ENCODE data around the gene HS1BP3.

The HS1BP3 gene

DNA sequence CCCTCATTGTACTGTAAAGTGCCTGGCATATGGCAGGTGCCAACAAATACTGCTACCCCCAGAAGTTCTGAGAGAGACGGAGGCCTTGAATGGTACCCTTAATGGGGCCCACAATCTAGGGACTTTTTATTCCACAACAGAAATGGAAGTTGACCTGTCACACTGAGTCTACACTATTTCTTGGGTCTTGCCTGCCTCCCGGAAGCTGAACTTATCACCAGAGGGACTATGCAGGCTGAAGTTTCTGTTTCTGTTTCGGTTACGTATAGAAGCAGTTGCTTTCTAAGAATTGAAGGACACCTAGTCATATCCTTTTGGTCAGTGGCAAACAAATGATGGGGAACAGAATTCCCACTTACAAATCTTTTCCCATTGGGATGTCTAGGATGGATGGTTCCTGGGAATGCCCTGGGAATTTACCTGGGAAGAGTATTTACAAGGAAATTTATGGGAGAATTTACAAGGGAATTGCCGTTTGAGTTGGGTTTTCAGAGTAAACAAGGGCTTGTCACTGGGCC lies 74.2 kb downstream of the HS1BP3 start:
- TF ChIP-seq TAF1 (IDR thresholded peaks at IDR 0.05; ENCODE audit: low read depth) (no peak), EGR1 (IDR thresholded peaks at IDR 0.05) (no peak), NFIC (IDR thresholded peaks at IDR 0.05) (no peak), RAD21 (IDR thresholded peaks at IDR 0.05; ENCODE audit: low read depth) (no peak), REST (IDR thresholded peaks at IDR 0.05; ENCODE audit: low read depth) (no peak), FOXM1 (IDR thresholded peaks at IDR 0.05; ENCODE audit: borderline replicate concordance, low read depth) (no peak), CEBPB (IDR thresholded peaks at IDR 0.05) (no peak), YY1 (IDR thresholded peaks at IDR 0.05; ENCODE audit: low read depth) (no peak), EP300 (IDR thresholded peaks at IDR 0.05; ENCODE audit: borderline replicate concordance) (no peak), MAX (IDR thresholded peaks at IDR 0.05) (no peak), CREB1 (IDR thresholded peaks at IDR 0.05; ENCODE audit: low read depth) (no peak), ZBTB7A (IDR thresholded peaks at IDR 0.05; ENCODE audit: low read depth) (no peak), TCF12 (IDR thresholded peaks at IDR 0.05; ENCODE audit: low read depth) (no peak), TEAD4 (IDR thresholded peaks at IDR 0.05) (no peak)
- TF ChIP-seq, protein P1, sequence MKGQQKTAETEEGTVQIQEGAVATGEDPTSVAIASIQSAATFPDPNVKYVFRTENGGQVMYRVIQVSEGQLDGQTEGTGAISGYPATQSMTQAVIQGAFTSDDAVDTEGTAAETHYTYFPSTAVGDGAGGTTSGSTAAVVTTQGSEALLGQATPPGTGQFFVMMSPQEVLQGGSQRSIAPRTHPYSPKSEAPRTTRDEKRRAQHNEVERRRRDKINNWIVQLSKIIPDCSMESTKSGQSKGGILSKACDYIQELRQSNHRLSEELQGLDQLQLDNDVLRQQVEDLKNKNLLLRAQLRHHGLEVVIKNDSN (IDR thresholded peaks at IDR 0.05), result no peak

GRCh38 chr2:20575935-20576597 lies 74.8 kb downstream of the HS1BP3 start:
- TF ChIP-seq EGR1 (IDR thresholded peaks at IDR 0.05), result no peak
- TF ChIP-seq FOXM1 (IDR thresholded peaks at IDR 0.05; ENCODE audit: borderline replicate concordance, low read depth), result no peak
- no peak for TF ChIP-seq CREB1 (IDR thresholded peaks at IDR 0.05; ENCODE audit: low read depth)
- no peak for TF ChIP-seq ZBTB7A (IDR thresholded peaks at IDR 0.05; ENCODE audit: low read depth)
- no peak for TF ChIP-seq CEBPB (IDR thresholded peaks at IDR 0.05)
- no peak for TF ChIP-seq EP300 (IDR thresholded peaks at IDR 0.05; ENCODE audit: borderline replicate concordance)
- TF ChIP-seq, protein P1 (IDR thresholded peaks at IDR 0.05), result no peak
- no peak for TF ChIP-seq REST (IDR thresholded peaks at IDR 0.05; ENCODE audit: low read depth)
- no peak for TF ChIP-seq TEAD4 (IDR thresholded peaks at IDR 0.05)
- TF ChIP-seq TAF1 (IDR thresholded peaks at IDR 0.05; ENCODE audit: low read depth), result no peak
- no peak for TF ChIP-seq RAD21 (IDR thresholded peaks at IDR 0.05; ENCODE audit: low read depth)
- TF ChIP-seq YY1 (IDR thresholded peaks at IDR 0.05; ENCODE audit: low read depth), result no peak
- no peak for TF ChIP-seq NFIC (IDR thresholded peaks at IDR 0.05)
- TF ChIP-seq TCF12 (IDR thresholded peaks at IDR 0.05; ENCODE audit: low read depth), result no peak
- no peak for TF ChIP-seq MAX (IDR thresholded peaks at IDR 0.05)

- TF ChIP-seq CREB1 (IDR thresholded peaks at IDR 0.05; ENCODE audit: low read depth) (no peak), FOXM1 (IDR thresholded peaks at IDR 0.05; ENCODE audit: borderline replicate concordance, low read depth) (no peak), MAX (IDR thresholded peaks at IDR 0.05) (no peak), RAD21 (IDR thresholded peaks at IDR 0.05; ENCODE audit: low read depth) (no peak), ZBTB7A (IDR thresholded peaks at IDR 0.05; ENCODE audit: low read depth) (no peak), YY1 (IDR thresholded peaks at IDR 0.05; ENCODE audit: low read depth) (no peak), EGR1 (IDR thresholded peaks at IDR 0.05) (no peak), TEAD4 (IDR thresholded peaks at IDR 0.05) (no peak), TCF12 (IDR thresholded peaks at IDR 0.05; ENCODE audit: low read depth) (no peak), TAF1 (IDR thresholded peaks at IDR 0.05; ENCODE audit: low read depth) (no peak), NFIC (IDR thresholded peaks at IDR 0.05) (no peak), CEBPB (IDR thresholded peaks at IDR 0.05) (no peak), REST (IDR thresholded peaks at IDR 0.05; ENCODE audit: low read depth) (no peak)
Measured at GRCh38 chr2:20575414-20575813, 75.5 kb downstream of the HS1BP3 start.
